ENCODE data around the gene UBE2N. TPM values are rescaled to one million over a fixed set of nuclear protein-coding genes. Genes with fewer than 3 reads are reported as not detected.

Gene UBE2N
- total and polyA plus RNA-seq, 10 of the 15 experiments (the other 5 are each of a cell fraction or from before 2014, with no cell fraction given), result 243 to 945 (median 443) TPM

DNA sequence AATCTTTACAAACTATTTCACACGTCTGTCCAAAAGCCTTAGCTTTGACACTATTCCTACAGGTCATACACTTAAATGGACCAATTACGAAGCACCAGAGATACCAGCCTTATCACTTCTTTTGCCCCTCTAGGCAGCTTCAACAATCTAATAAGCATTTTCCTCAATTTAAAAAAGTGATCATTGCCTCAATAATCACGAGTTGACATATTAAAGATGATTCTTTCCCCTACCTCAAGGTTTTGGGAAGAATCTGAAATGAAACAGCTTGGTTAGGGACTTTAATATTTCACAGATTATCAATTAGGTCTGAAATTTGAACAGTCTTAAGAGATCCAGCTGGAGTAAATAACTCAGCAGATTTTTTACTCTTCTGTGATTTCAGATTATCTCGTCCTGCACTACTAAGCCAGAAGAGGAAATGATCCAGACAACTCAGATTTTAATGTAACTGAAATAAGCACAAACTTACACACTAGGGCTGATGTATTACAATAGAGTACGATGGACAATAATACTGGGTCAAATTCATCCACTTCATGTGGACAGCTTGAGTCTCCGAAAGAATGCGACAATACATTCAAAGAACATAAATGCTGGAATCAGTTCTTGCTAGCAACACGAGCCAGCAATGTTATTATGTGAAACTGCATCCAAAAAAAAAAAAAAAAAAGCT, 15.9 kb downstream of the UBE2N start:
- ATAC-seq, result peak; percentile 56
- intact Hi-C loops (cut with micrococcal nuclease; ENCODE audit: unreplicated experiment) (no loop called here), in situ Hi-C loops (cut with MboI) (no loop called here)
- FAIRE-seq, result no peak
- Histone ChIP-seq H3K9ac (ENCODE audit: control insufficient read depth, insufficient read depth, low read length) (peak overlapping the region; percentile 3; the same call in 1 of the 2 replicates), H3K36me3 (ENCODE audit: control insufficient read depth in 2 of 2, insufficient read depth in 2 of 2, low read length in 1 of 2) (peaks cover 0 to 2% of the 10 kb centered on the region in 2 experiments; a peak in 1 of 4 replicates), H3K79me2 (ENCODE audit: control insufficient read depth, insufficient read depth, low read length) (peaks cover 98% of the 10 kb centered on the region), H3K27ac (ENCODE audit: control insufficient read depth, insufficient read depth) (peak overlapping the region; percentile 69), H3K4me2 (ENCODE audit: control insufficient read depth, insufficient read depth) (peak overlapping the region; percentile 83), H3K4me3 (peak overlapping the region; percentile 53), H4K20me1 (ENCODE audit: control insufficient read depth, insufficient read depth) (peaks cover 3% of the 10 kb centered on the region; the same call in 1 of the 2 replicates), H3K9me3 (replicated peaks; ENCODE audit: control insufficient read depth, insufficient read depth, low read length) (no peaks in the 10 kb centered on the region), H3K27me3 (replicated peaks in 1 of 2; ENCODE audit: control insufficient read depth in 2 of 2, insufficient read depth in 2 of 2, low read length in 1 of 2) (no peaks in the 10 kb centered on the region), H2AFZ (ENCODE audit: control insufficient read depth, low read depth, low read length) (no peak overlapping the region), H3K4me1 (ENCODE audit: control insufficient read depth, insufficient read depth, low read length) (peaks cover 82% of the 10 kb centered on the region)
- ChIA-PET POLR2A (interaction anchor here (0.6 to 5.7 kb wide), 7 partner anchors 8 to 1254 kb away, joined by 3 to 65 read pairs (median 4); partner anchors contain the start of gene UBE2N), RAD21 (ENCODE audit: unreplicated experiment) (interaction anchor here (0.6 to 8.5 kb wide), 10 partner anchors 11 to 677 kb away, joined by 3 to 145 read pairs (median 4); no protein-coding TSS in a partner anchor), CTCF (interaction anchor here (0.6 to 8.3 kb wide), 4 partner anchors 9 to 86 kb away, joined by 3 to 163 read pairs (median 10); no protein-coding TSS in a partner anchor), SMC1A (ENCODE audit: uncharacterized antibody, unreplicated experiment) (interaction anchor here (0.6 to 5.7 kb wide), 19 partner anchors 10 to 879 kb away, joined by 3 to 76 read pairs (median 4); partner anchors contain the start of gene MRPL42)
- 2% methylated on average over 8 of the region's 8 CpGs for WGBS (ENCODE audit: insufficient coverage, insufficient replicate concordance, low lambda C conversion rate, missing lambda C conversion rate)
- BruUV-seq (replicated peaks), result no TSS peak
- DNase-seq (ENCODE audit: low read depth, low spot score), result no peak
- TF ChIP-seq, protein P1, sequence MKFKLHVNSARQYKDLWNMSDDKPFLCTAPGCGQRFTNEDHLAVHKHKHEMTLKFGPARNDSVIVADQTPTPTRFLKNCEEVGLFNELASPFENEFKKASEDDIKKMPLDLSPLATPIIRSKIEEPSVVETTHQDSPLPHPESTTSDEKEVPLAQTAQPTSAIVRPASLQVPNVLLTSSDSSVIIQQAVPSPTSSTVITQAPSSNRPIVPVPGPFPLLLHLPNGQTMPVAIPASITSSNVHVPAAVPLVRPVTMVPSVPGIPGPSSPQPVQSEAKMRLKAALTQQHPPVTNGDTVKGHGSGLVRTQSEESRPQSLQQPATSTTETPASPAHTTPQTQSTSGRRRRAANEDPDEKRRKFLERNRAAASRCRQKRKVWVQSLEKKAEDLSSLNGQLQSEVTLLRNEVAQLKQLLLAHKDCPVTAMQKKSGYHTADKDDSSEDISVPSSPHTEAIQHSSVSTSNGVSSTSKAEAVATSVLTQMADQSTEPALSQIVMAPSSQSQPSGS (IDR thresholded peaks at IDR 0.05; ENCODE audit: low read length), result 0 out of 2 replicates have a peak, but pooled peaks have one; percentile 4
- TF ChIP-seq POLR2AphosphoS2 (IDR thresholded peaks at IDR 0.05; ENCODE audit: low read depth, low read length), result no peak
- 0 out of 2 replicates have a peak, but pooled peaks have one; percentile 47 for TF ChIP-seq ZNF384 (IDR thresholded peaks at IDR 0.05; ENCODE audit: borderline replicate concordance, low read depth, low read length)
- peak; percentile 62; the same call in 1 of the 2 replicates for TF ChIP-seq SPI1 (IDR thresholded peaks at IDR 0.05; ENCODE audit: borderline replicate concordance, insufficient read depth, low read depth, low read length)
